Measurements from ENCODE around the gene TTLL1.

Gene TTLL1

GRCh38 chr22:43118953-43119458 lies 29.8 kb upstream of the TTLL1 start:
- H3K4me3 ChIP-seq (ENCODE audit: low read depth, low read length): peak overlapping the region; percentile 3
- no peak for TF ChIP-seq CTCF (IDR thresholded peaks at IDR 0.05; ENCODE audit: borderline replicate concordance, insufficient read depth, low read depth, low read length)

- H3K4me3 ChIP-seq (ENCODE audit: low read depth, low read length): peak overlapping the region; percentile 3
- no peak for TF ChIP-seq CTCF (IDR thresholded peaks at IDR 0.05; ENCODE audit: borderline replicate concordance, insufficient read depth, low read depth, low read length)
Observed at GRCh38 chr22:43118024-43118849, 29.0 kb upstream of the TTLL1 start.

- H3K4me3 ChIP-seq (ENCODE audit: low read depth, low read length): no peak overlapping the region
- no peak for TF ChIP-seq CTCF (IDR thresholded peaks at IDR 0.05; ENCODE audit: borderline replicate concordance, insufficient read depth, low read depth, low read length)
Observed at GRCh38 chr22:43116932-43117331, 27.7 kb upstream of the TTLL1 start.

- no peak overlapping the region for H3K4me3 ChIP-seq (ENCODE audit: low read depth, low read length)
- TF ChIP-seq CTCF (IDR thresholded peaks at IDR 0.05; ENCODE audit: borderline replicate concordance, insufficient read depth, low read depth, low read length): no peak
Observed at GRCh38 chr22:43114958-43115357, 25.8 kb upstream of the TTLL1 start.

- no peak for TF ChIP-seq CTCF (IDR thresholded peaks at IDR 0.05; ENCODE audit: borderline replicate concordance, insufficient read depth, low read depth, low read length)
Observed at GRCh38 chr22:43113526-43114251, 24.5 kb upstream of the TTLL1 start.

GRCh38 chr22:43110927-43111623 lies 21.9 kb upstream of the TTLL1 start:
- 0 out of 2 replicates have a peak, but pooled peaks have one; percentile 9 for TF ChIP-seq CTCF (IDR thresholded peaks at IDR 0.05; ENCODE audit: borderline replicate concordance, insufficient read depth, low read depth, low read length)
- H3K4me3 ChIP-seq (ENCODE audit: low read depth, low read length): peak overlapping the region; percentile 91

More at GRCh38 chr22:43113526-43114251, 24.5 kb upstream of the TTLL1 start:
- H3K4me3 ChIP-seq (ENCODE audit: low read depth, low read length): no peak overlapping the region
